Measurements from ENCODE around the gene PIK3R6. TPM values are rescaled to one million over a fixed set of nuclear protein-coding genes. Genes with fewer than 3 reads are reported as not detected.

PIK3R6 gene
- total RNA-seq, 1 experiment from 2014 or later: not detected

DNA sequence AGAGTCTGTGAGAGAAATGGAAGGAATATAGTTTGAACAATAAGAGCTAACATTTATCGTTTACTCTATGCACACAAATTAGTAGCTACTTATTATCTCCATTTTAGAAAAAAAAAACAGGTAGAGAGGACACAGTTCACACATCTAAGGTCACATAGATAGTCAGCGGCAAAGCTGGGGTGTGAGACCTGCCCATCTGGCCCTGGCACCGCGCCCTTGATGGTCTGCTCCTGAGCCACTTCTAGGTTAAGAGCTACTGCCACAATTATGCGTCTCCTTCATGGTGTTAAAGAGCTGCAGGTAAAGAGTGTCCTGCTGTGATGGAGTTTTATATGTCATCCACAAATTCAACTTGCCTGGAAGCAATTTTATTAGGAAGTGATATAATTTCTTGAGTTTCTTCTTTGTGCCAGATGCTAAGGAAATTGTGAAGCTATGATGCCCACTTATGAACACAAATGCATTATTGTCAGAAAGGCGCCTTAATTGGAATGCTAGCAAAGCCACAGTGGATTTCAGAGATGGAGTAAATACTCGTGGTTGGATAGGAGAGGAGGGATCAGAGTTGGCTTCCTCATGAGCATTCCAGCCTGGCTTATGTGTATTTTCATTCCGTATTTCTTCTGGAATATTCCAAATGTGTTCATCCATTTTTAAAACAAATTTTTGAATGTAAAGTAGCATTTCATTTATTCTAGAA lies 47.0 kb downstream of the PIK3R6 start:
- intact Hi-C loops (cut with micrococcal nuclease; ENCODE audit: unreplicated experiment): no loop called here
- DNase-seq: no peak
- Histone ChIP-seq H3K27me3 (replicated peaks; ENCODE audit: control insufficient read depth, insufficient read depth, low read length) (no peaks in the 10 kb centered on the region), H3K36me3 (ENCODE audit: control insufficient read depth, insufficient read depth, low read length) (no peaks in the 10 kb centered on the region), H3K4me3 (ENCODE audit: low read depth, low read length) (no peak overlapping the region), H3K9me3 (no peaks in the 10 kb centered on the region), H3K4me1 (no peaks in the 10 kb centered on the region)
- BruUV-seq (replicated peaks): no TSS peak
- Mint-ChIP-seq H3K4me1 (ENCODE audit: low read depth, unreplicated experiment) (no peaks in the 10 kb centered on the region), H3K9me3 (ENCODE audit: unreplicated experiment) (no peaks in the 10 kb centered on the region), H3K27ac (ENCODE audit: unreplicated experiment) (no peak overlapping the region), H3K27me3 (ENCODE audit: insufficient read depth, unreplicated experiment) (peaks cover 3% of the 10 kb centered on the region), H3K36me3 (ENCODE audit: insufficient read depth, unreplicated experiment) (no peaks in the 10 kb centered on the region), H3K4me3 (ENCODE audit: unreplicated experiment) (no peak overlapping the region)
- POLR2A ChIA-PET: no interaction called here
- CTCF ChIA-PET: no interaction called here
- TF ChIP-seq, protein P1, sequence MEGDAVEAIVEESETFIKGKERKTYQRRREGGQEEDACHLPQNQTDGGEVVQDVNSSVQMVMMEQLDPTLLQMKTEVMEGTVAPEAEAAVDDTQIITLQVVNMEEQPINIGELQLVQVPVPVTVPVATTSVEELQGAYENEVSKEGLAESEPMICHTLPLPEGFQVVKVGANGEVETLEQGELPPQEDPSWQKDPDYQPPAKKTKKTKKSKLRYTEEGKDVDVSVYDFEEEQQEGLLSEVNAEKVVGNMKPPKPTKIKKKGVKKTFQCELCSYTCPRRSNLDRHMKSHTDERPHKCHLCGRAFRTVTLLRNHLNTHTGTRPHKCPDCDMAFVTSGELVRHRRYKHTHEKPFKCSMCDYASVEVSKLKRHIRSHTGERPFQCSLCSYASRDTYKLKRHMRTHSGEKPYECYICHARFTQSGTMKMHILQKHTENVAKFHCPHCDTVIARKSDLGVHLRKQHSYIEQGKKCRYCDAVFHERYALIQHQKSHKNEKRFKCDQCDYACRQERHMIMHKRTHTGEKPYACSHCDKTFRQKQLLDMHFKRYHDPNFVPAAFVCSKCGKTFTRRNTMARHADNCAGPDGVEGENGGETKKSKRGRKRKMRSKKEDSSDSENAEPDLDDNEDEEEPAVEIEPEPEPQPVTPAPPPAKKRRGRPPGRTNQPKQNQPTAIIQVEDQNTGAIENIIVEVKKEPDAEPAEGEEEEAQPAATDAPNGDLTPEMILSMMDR (IDR thresholded peaks at IDR 0.05; ENCODE audit: insufficient read depth in 1 of 2, low read depth in 1 of 2, low read length in 1 of 2, severe bottlenecking in 1 of 2, unreplicated experiment in 1 of 2): no peak

DNA sequence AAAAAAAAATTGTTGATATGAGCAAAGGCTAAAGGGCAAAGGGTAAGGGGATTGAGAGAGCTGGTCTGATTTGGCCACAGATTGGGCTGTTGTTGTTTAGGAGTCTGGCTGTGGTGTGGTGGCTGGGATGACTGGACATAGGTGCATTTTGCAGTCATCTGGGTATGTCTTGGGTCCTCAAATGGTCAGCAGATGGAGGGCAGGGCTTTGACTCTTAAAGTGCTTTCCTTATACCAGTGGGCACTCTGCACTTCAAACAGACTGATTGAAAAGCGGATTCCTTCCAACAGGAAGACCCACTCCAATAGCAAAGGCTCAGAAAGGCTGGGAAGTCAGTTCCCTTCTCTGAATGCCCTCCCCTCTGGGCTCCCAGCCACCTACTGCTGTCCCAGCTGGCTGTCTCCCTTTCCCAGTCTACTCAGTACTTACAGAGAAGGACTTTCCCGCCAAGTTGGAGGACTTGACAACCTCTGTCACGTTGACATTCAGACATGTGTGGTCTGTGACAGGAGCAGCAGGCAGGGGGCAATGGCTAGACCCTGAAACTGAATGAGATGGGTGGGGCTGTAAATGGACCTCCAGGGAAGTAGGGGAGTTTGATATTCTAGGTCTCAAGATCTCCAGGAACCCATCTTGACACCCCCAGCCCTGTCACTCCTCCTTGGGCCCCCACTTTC lies 48.7 kb downstream of the PIK3R6 start:
- H3K27ac Mint-ChIP-seq (ENCODE audit: unreplicated experiment): no peak overlapping the region
- no peaks in the 10 kb centered on the region for H3K9me3 Mint-ChIP-seq (ENCODE audit: unreplicated experiment)
- TF ChIP-seq, protein P1 (IDR thresholded peaks at IDR 0.05; ENCODE audit: insufficient read depth in 1 of 2, low read depth in 1 of 2, low read length in 1 of 2, severe bottlenecking in 1 of 2, unreplicated experiment in 1 of 2): no peak
- POLR2A ChIA-PET: no interaction called here
- no peaks in the 10 kb centered on the region for H3K4me1 Mint-ChIP-seq (ENCODE audit: low read depth, unreplicated experiment)
- no peak overlapping the region for H3K4me3 Mint-ChIP-seq (ENCODE audit: unreplicated experiment)
- no peaks in the 10 kb centered on the region for H3K27me3 ChIP-seq (replicated peaks; ENCODE audit: control insufficient read depth, insufficient read depth, low read length)
- peaks cover 3% of the 10 kb centered on the region for H3K27me3 Mint-ChIP-seq (ENCODE audit: insufficient read depth, unreplicated experiment)
- no peak overlapping the region for H3K4me3 ChIP-seq (ENCODE audit: low read depth, low read length)
- no peaks in the 10 kb centered on the region for H3K36me3 Mint-ChIP-seq (ENCODE audit: insufficient read depth, unreplicated experiment)
- DNase-seq: no peak
- intact Hi-C loops (cut with micrococcal nuclease; ENCODE audit: unreplicated experiment): no loop called here
- no peaks in the 10 kb centered on the region for H3K36me3 ChIP-seq (ENCODE audit: control insufficient read depth, insufficient read depth, low read length)
- no peaks in the 10 kb centered on the region for H3K9me3 ChIP-seq
- CTCF ChIA-PET: no interaction called here
- H3K4me1 ChIP-seq: no peaks in the 10 kb centered on the region
- BruUV-seq (replicated peaks): no TSS peak

DNA sequence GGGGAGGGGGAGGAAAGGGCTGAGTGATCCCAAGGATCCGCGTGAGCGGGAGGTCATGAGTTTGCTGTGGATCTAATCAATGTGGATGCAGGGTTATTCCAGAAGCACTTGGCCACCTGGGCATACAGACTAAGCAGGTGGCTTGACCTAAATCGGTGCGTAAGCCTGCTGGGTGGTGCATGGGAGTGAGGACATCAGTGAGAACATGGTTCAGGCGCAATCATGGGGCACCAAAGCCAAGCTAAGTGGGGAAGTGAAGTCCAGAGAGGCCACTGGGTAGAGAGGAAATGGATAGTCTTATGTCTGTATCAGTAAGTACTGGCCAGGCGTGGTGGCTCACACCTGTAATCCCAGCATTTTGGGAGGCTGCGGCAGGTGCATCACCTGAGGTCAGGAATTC lies 49.4 kb downstream of the PIK3R6 start:
- H3K27me3 Mint-ChIP-seq (ENCODE audit: insufficient read depth, unreplicated experiment): peaks cover 5% of the 10 kb centered on the region
- intact Hi-C loops (cut with micrococcal nuclease; ENCODE audit: unreplicated experiment): no loop called here

More for the DNA sequence above, 49.4 kb downstream of the PIK3R6 start:
- no peak for DNase-seq
- BruUV-seq (replicated peaks): no TSS peak
- TF ChIP-seq, protein P1 (IDR thresholded peaks at IDR 0.05; ENCODE audit: insufficient read depth in 1 of 2, low read depth in 1 of 2, low read length in 1 of 2, severe bottlenecking in 1 of 2, unreplicated experiment in 1 of 2): no peak
- Histone ChIP-seq H3K4me3 (ENCODE audit: low read depth, low read length) (no peak overlapping the region), H3K36me3 (ENCODE audit: control insufficient read depth, insufficient read depth, low read length) (no peaks in the 10 kb centered on the region), H3K9me3 (no peaks in the 10 kb centered on the region), H3K4me1 (no peaks in the 10 kb centered on the region), H3K27me3 (replicated peaks; ENCODE audit: control insufficient read depth, insufficient read depth, low read length) (no peaks in the 10 kb centered on the region)
- CTCF ChIA-PET: no interaction called here
- POLR2A ChIA-PET: no interaction called here
- no peaks in the 10 kb centered on the region for H3K36me3 Mint-ChIP-seq (ENCODE audit: insufficient read depth, unreplicated experiment)
- peaks cover 2% of the 10 kb centered on the region for H3K9me3 Mint-ChIP-seq (ENCODE audit: unreplicated experiment)
- H3K4me1 Mint-ChIP-seq (ENCODE audit: low read depth, unreplicated experiment): no peaks in the 10 kb centered on the region
- H3K4me3 Mint-ChIP-seq (ENCODE audit: unreplicated experiment): no peak overlapping the region
- no peak overlapping the region for H3K27ac Mint-ChIP-seq (ENCODE audit: unreplicated experiment)
